IMR-90 (cell line): ENCODE results near the gene TOR1A. TPM values are rescaled to one million over a fixed set of nuclear protein-coding genes. Genes with fewer than 3 reads are reported as not detected.

ENCODE experiments used
- ATAC-seq: fragments of 200-7000 bp; cut with Tn5 transposase; 2 replicates; pipeline ENCODE4 v1.9.1; 2020; ENCODE audit warnings: low read depth, mild to moderate bottlenecking, moderate library complexity
- BruUV-seq: library from RNA; stranded (reverse); fragments of 400-500 nt; replicated peaks from 2 replicates; lab custom pipeline; 2021; lab: Mats Ljungman, UMichigan
- CTCF ChIA-PET: fragments of 300-600 bp; formaldehyde crosslinking; extraction: SDS; loops from one replicate; lab custom pipeline; 2021; ENCODE audit warnings: antibody characterized with exemption; lab: Yijun Ruan, JAX
- POLR2A ChIA-PET: fragments of 300-600 bp; sonication (Branson Sonifier 250); formaldehyde crosslinking; loops from one replicate; lab custom pipeline; 2022; ENCODE audit warnings: antibody characterized with exemption; ENCODE audit not compliant: unreplicated experiment; lab: Charles Lee
- DNase-seq: peaks from one replicate; pipeline ENCODE4 v3.0.0; 2013
- H2AFZ ChIP-seq: replicated peaks from 2 replicates; pipeline ENCODE3; 2013; ENCODE audit warnings: low read length, mild to moderate bottlenecking; ENCODE audit not compliant: poor library complexity
- H2AK5ac ChIP-seq: 2 replicates; pipeline ENCODE4 v1.6.1; 2013; ENCODE audit warnings: low read depth, low read length, inconsistent platforms
- H2AK9ac ChIP-seq: replicated peaks from 2 replicates; pipeline ENCODE3; 2013; ENCODE audit warnings: mild to moderate bottlenecking, low read depth, low read length, moderate library complexity; ENCODE audit not compliant: poor library complexity
- H2BK120ac ChIP-seq: 2 replicates; pipeline ENCODE4 v1.6.1; 2013; ENCODE audit warnings: low read depth, low read length, inconsistent platforms
- H2BK15ac ChIP-seq: 3 replicates; pipeline ENCODE4 v1.6.1; 2013; ENCODE audit warnings: low read depth, low read length, inconsistent platforms
- H2BK20ac ChIP-seq: 2 replicates; pipeline ENCODE4 v1.6.1; 2013; ENCODE audit warnings: low read depth, mild to moderate bottlenecking, inconsistent platforms, low read length, moderate library complexity
- H2BK5ac ChIP-seq: 2 replicates; pipeline ENCODE4 v1.6.1; 2013; ENCODE audit warnings: mild to moderate bottlenecking, low read depth, low read length, inconsistent platforms; ENCODE audit not compliant: poor library complexity, severe bottlenecking
- H3K14ac ChIP-seq: replicated peaks from 2 replicates; pipeline ENCODE4 v1.6.1; 2013; ENCODE audit warnings: low read depth, low read length, inconsistent platforms
- H3K18ac ChIP-seq: 2 replicates; pipeline ENCODE4 v1.6.1; 2013; ENCODE audit warnings: low read depth, low read length, control low read depth
- H3K23ac ChIP-seq: 2 replicates; pipeline ENCODE4 v1.6.1; 2013; ENCODE audit warnings: low read depth, low read length, inconsistent platforms
- H3K27ac ChIP-seq: 2 replicates; pipeline ENCODE4 v1.5.1; 2013; ENCODE audit warnings: mild to moderate bottlenecking, control low read depth, low read length; ENCODE audit not compliant: insufficient read depth
- H3K27me3 ChIP-seq: 2 replicates; pipeline ENCODE4 v1.6.1; 2013; ENCODE audit warnings: low read length; ENCODE audit not compliant: control insufficient read depth, insufficient read depth
- H3K36me3 ChIP-seq: 2 replicates; pipeline ENCODE4 v1.6.1; 2013; ENCODE audit warnings: low read length, mixed read lengths; ENCODE audit not compliant: control insufficient read depth, insufficient read depth
- H3K4ac ChIP-seq: 2 replicates; pipeline ENCODE4 v1.6.1; 2013; ENCODE audit warnings: low read depth, low read length, inconsistent platforms
- H3K4me1 ChIP-seq: 2 replicates; pipeline ENCODE4 v1.6.1; 2013; ENCODE audit warnings: low read length, mixed read lengths; ENCODE audit not compliant: control insufficient read depth, insufficient read depth
- H3K4me2 ChIP-seq: 2 replicates; pipeline ENCODE4 v1.6.1; 2013; ENCODE audit warnings: low read depth, mild to moderate bottlenecking, control low read depth, low read length, moderate library complexity
- H3K4me3 ChIP-seq: 2 replicates; pipeline ENCODE4 v1.5.1; 2013; ENCODE audit warnings: low read depth, mild to moderate bottlenecking, control low read depth, low read length, moderate library complexity; ENCODE audit not compliant: insufficient read depth
- H3K56ac ChIP-seq: 2 replicates; pipeline ENCODE4 v1.6.1; 2013; ENCODE audit warnings: low read length, inconsistent platforms; ENCODE audit not compliant: insufficient read depth; ENCODE audit errors: extremely low read depth
- H3K79me1 ChIP-seq, 2 experiments: 2 replicates each; pipeline ENCODE4 v1.6.1; 2013; ENCODE audit warnings: low read length in 2 of 2, inconsistent platforms in 1 of 2, low read depth in 1 of 2
- H3K9ac ChIP-seq: 2 replicates; pipeline ENCODE4 v1.6.1; 2013; ENCODE audit warnings: low read depth, low read length, control low read depth
- H3K9me1 ChIP-seq: 2 replicates; pipeline ENCODE4 v1.6.1; 2013; ENCODE audit warnings: low read length, inconsistent platforms; ENCODE audit not compliant: insufficient read depth
- H3K9me3 ChIP-seq: 2 replicates; pipeline ENCODE4 v1.6.1; 2013; ENCODE audit warnings: low read length; ENCODE audit not compliant: control insufficient read depth, insufficient read depth
- H4K20me1 ChIP-seq: 2 replicates; pipeline ENCODE4 v1.6.1; 2013; ENCODE audit warnings: low read length, inconsistent platforms; ENCODE audit not compliant: insufficient read depth
- H4K5ac ChIP-seq: 2 replicates; pipeline ENCODE4 v1.6.1; 2013; ENCODE audit warnings: mild to moderate bottlenecking, low read depth, low read length, control low read depth
- H4K8ac ChIP-seq, 2 experiments: 2 replicates each; pipeline ENCODE4 v1.6.1; 2013; ENCODE audit warnings: low read depth in 2 of 2, low read length in 2 of 2, control low read depth in 1 of 2, inconsistent platforms in 1 of 2
- H4K91ac ChIP-seq: 2 replicates; pipeline ENCODE4 v1.6.1; 2013; ENCODE audit warnings: low read depth, low read length, inconsistent platforms; ENCODE audit not compliant: insufficient read depth
- RAD21 ChIP-seq: IDR thresholded peaks from 2 replicates; pipeline ENCODE4 v1.6.1; 2012; ENCODE audit warnings: low read length, improper control_type of control experiment
- WGBS, 2 experiments: methylation state at CpG; one replicate each; pipeline versions ENCODE4 v1.1.5 to v1.1.7; 2013; ENCODE audit warnings: missing lambda C conversion rate in 2 of 2; ENCODE audit not compliant: insufficient read length in 1 of 2; ENCODE audit errors: extremely low coverage in 2 of 2; 5-methylcytosine and 5-hydroxymethylcytosine counted together
- dilution Hi-C: fragments of 300-500 bp; cut with HindIII; formaldehyde crosslinking; loops from one replicate; pipeline ENCODE4 v1.14.3; 2018; ENCODE audit warnings: low sequenced_read_pairs; ENCODE audit not compliant: unreplicated experiment
- in situ Hi-C: fragments of 300-500 bp; cut with MboI; formaldehyde crosslinking; loops from 3 replicates; pipeline ENCODE4 v1.14.3; 2019; ENCODE audit warnings: low sequenced_read_pairs, inconsistent platforms, mixed read lengths
- intact Hi-C: fragments of 100-400 bp; cut with micrococcal nuclease; formaldehyde crosslinking; loops from 2 replicates; pipeline ENCODE4 v1.10.0; 2022
- polyA plus RNA-seq, 3 experiments: library from polyadenylated mRNA; depleted of rRNA; stranded (reverse); fragments of >200 nt; gene quantifications; 2 replicates each; pipeline ENCODE4 v1.2.3, GENCODE V29; 2012; ENCODE audit warnings: low replicate concordance in 1 of 3
- total RNA-seq: library from RNA; depleted of rRNA; stranded (reverse); fragments of >200 nt; gene quantifications from 2 replicates; pipeline ENCODE4 v1.2.3, GENCODE V29; 2012

Gene TOR1A
- total and polyA plus RNA-seq, 2 of the 4 experiments (the other 2 are of a cell fraction), result 27.1 to 74.2 TPM

- no peak overlapping the region for H3K4ac ChIP-seq
- ATAC-seq (no peak), DNase-seq (no peak)
- H3K9ac ChIP-seq, result no peak overlapping the region
- no peak for TF ChIP-seq RAD21
- H3K4me1 ChIP-seq, result peaks cover 3% of the 10 kb centered on the region; the same call in 1 of the 2 replicates
- no peak overlapping the region for H3K4me3 ChIP-seq
- no peaks in the 10 kb centered on the region for H3K9me3 ChIP-seq
- H3K18ac ChIP-seq, result no peak overlapping the region
- no peak overlapping the region for H2BK5ac ChIP-seq
- no peaks in the 10 kb centered on the region for H4K20me1 ChIP-seq
- H2AK9ac ChIP-seq, result no peak overlapping the region
- no peak overlapping the region for H3K56ac ChIP-seq
- ChIA-PET CTCF (no interaction called here), POLR2A (no interaction called here)
- intact Hi-C loops (no loop called here), in situ Hi-C loops (no loop called here), dilution Hi-C loops (no loop called here)
- no peaks in the 10 kb centered on the region for H3K79me1 ChIP-seq
- H4K91ac ChIP-seq, result no peak overlapping the region
- no peak overlapping the region for H3K4me2 ChIP-seq
- 82% methylated on average over 4 of the region's 5 CpGs; no CpG with 5 or more reads in 1 of the 2 experiments for WGBS, 2 experiments
- H2BK120ac ChIP-seq, result no peak overlapping the region; the same call in 1 of the 2 replicates
- peak overlapping the region; percentile 71; the same call in 1 of the 2 replicates for H2AK5ac ChIP-seq
- no peaks in the 10 kb centered on the region for H3K27me3 ChIP-seq
- no peak overlapping the region; the same call in 2 of the 3 replicates for H2BK15ac ChIP-seq
- H2AFZ ChIP-seq, result no peak overlapping the region
- H3K23ac ChIP-seq, result no peak overlapping the region
- H3K36me3 ChIP-seq, result no peaks in the 10 kb centered on the region
- H3K9me1 ChIP-seq, result peaks cover 8% of the 10 kb centered on the region; the same call in 1 of the 2 replicates
- no TSS peak for BruUV-seq
- no peak overlapping the region for H4K5ac ChIP-seq
- no peak overlapping the region for H3K27ac ChIP-seq
- H2BK20ac ChIP-seq, result no peak overlapping the region
- H3K14ac ChIP-seq, result no peak overlapping the region; the same call in 1 of the 2 replicates
- no peak overlapping the region for H4K8ac ChIP-seq
These were observed 54.3 kb downstream of the TOR1A start for GRCh38 chr9:129769669-129770068.
